Sciatic nerve (tissue), 2 donors: ENCODE data around the gene RETN. TPM values are rescaled to one million over a fixed set of nuclear protein-coding genes. Genes with fewer than 3 reads are reported as not detected.

Experiments used
- ATAC-seq: fragments of 200-7000 bp; cut with Tn5 transposase; one replicate; pipeline ENCODE4 v1.9.1; 2020; ENCODE audit warnings: mild to moderate bottlenecking, moderate library complexity
- DNase-seq: peaks from one replicate; pipeline ENCODE4 v3.0.0-alpha.2; 2020; ENCODE audit warnings: low spot score
- intact Hi-C: fragments of 100-400 bp; cut with DNase I; formaldehyde crosslinking; loops from one replicate; pipeline ENCODE4 v1.14.2; 2022
- total RNA-seq: library from RNA; stranded (reverse); fragmentation: NEBNext Ultra II Directional; extraction: Animal tissue kit (Norgen Biotek cat#: 25700); gene quantifications from one replicate; pipeline ENCODE4 v1.2.1, GENCODE V29; 2021
- donor health status: DM: no; HTN: no; CAD: no.
- donor health status: DM: no; HTN: no; CAD: no.

The RETN gene
- total RNA-seq, 1 donor from 2014 or later, result 1.1 TPM

GRCh38 chr19:7678971-7679751, 10.3 kb downstream of the RETN start:
- DNase-seq, result no peak
- intact Hi-C loops, result no loop called here
- ATAC-seq, result no peak

GRCh38 chr19:7679771-7680605, 11.1 kb downstream of the RETN start:
- intact Hi-C loops, result no loop called here
- ATAC-seq (no peak), DNase-seq (no peak)

GRCh38 chr19:7680606-7681339, 11.9 kb downstream of the RETN start, which contains the start of gene TRAPPC5:
Gene TRAPPC5 (plus strand): TSS chr19:7680833. CDS start chr19:7682254, 1,421 bp downstream.
- peak; percentile 85 for ATAC-seq
- peak; percentile 90 for DNase-seq
- intact Hi-C loops, result no loop called here

- ATAC-seq, result peak; percentile 86
- DNase-seq, result peak; percentile 85
- intact Hi-C loops, result no loop called here
Measured at GRCh38 chr19:7681340-7682174, 12.7 kb downstream of the RETN start.

- intact Hi-C loops, result no loop called here
- no peak for DNase-seq
- no peak for ATAC-seq
Measured at GRCh38 chr19:7682175-7682855, 13.5 kb downstream of the RETN start.

- ATAC-seq, result no peak
- DNase-seq, result no peak
- intact Hi-C loops, result no loop called here
Measured at GRCh38 chr19:7685546-7686445, 16.9 kb downstream of the RETN start.

- ATAC-seq, result no peak
- intact Hi-C loops, result no loop called here
- no peak for DNase-seq
Measured at GRCh38 chr19:7687177-7687576, 18.3 kb downstream of the RETN start.

GRCh38 chr19:7689165-7689564, 20.3 kb downstream of the RETN start:
- DNase-seq (no peak), ATAC-seq (no peak)
- intact Hi-C loops, result no loop called here

- ATAC-seq, result no peak
- intact Hi-C loops, result no loop called here
- no peak for DNase-seq
Measured at GRCh38 chr19:7690779-7691258, 22.0 kb downstream of the RETN start.

GRCh38 chr19:7691497-7691896, 22.6 kb downstream of the RETN start:
- no peak for DNase-seq
- no peak for ATAC-seq
- intact Hi-C loops, result no loop called here

GRCh38 chr19:7692417-7693088, 23.7 kb downstream of the RETN start:
- no peak for ATAC-seq
- DNase-seq, result no peak
- intact Hi-C loops, result no loop called here

GRCh38 chr19:7694499-7694898, 25.6 kb downstream of the RETN start:
- no peak for ATAC-seq
- no peak for DNase-seq
- intact Hi-C loops, result no loop called here

GRCh38 chr19:7697721-7698287, 29.0 kb downstream of the RETN start:
- DNase-seq (no peak), ATAC-seq (no peak)
- intact Hi-C loops, result no loop called here

- ATAC-seq (no peak), DNase-seq (peak; percentile 27)
- intact Hi-C loops, result no loop called here
Measured at GRCh38 chr19:7698583-7698982, 29.7 kb downstream of the RETN start.

GRCh38 chr19:7699003-7699402, 30.2 kb downstream of the RETN start:
- DNase-seq (peak; percentile 36), ATAC-seq (no peak)
- intact Hi-C loops, result no loop called here
